Lower lobe of right lung (tissue), 2 donors: ENCODE measurements around the gene NEAT1. TPM values are rescaled to one million over a fixed set of nuclear protein-coding genes. Genes with fewer than 3 reads are reported as not detected.
A peak's percentile ranks its signal among the peaks of the same experiment; 100 is the strongest.

Experiments
- ATAC-seq, 2 donors: fragments of 200-7000 bp; cut with Tn5 transposase; one replicate each; pipeline ENCODE4 v1.9.1; 2020 to 2022; ENCODE audit warnings: mild to moderate bottlenecking in 2 of 2, moderate library complexity in 2 of 2
- DNase-seq: peaks from one replicate; pipeline ENCODE4 v3.0.0-alpha.2; 2020
- H3K27ac ChIP-seq: fragments of 200-600 bp; one replicate; pipeline ENCODE4 v1.8.0; 2022
- H3K27me3 ChIP-seq: fragments of 200-600 bp; one replicate; pipeline ENCODE4 v1.8.0; 2022; ENCODE audit warnings: low read depth
- H3K36me3 ChIP-seq: fragments of 200-600 bp; one replicate; pipeline ENCODE4 v1.8.0; 2022; ENCODE audit warnings: mild to moderate bottlenecking
- H3K4me1 ChIP-seq: fragments of 200-600 bp; one replicate; pipeline ENCODE4 v1.8.0; 2022
- H3K4me3 ChIP-seq: fragments of 200-600 bp; one replicate; pipeline ENCODE4 v1.8.0; 2022; ENCODE audit warnings: mild to moderate bottlenecking
- H3K9me3 ChIP-seq: fragments of 200-600 bp; one replicate; pipeline ENCODE4 v1.8.0; 2022
- intact Hi-C: fragments of 100-400 bp; cut with DNase I; formaldehyde crosslinking; loops from one replicate; pipeline ENCODE4 v1.11.0; 2022
- total RNA-seq: library from RNA; stranded (reverse); fragmentation: NEBNext Ultra II Directional; extraction: Animal tissue kit (Norgen Biotek cat#: 25700); gene quantifications from one replicate; pipeline ENCODE4 v1.2.1, GENCODE V29; 2021
- TF ChIP-seq, protein P1 (sequence below): fragments of 200-600 bp; IDR thresholded peaks from one replicate; pipeline ENCODE4 v1.8.0; 2022; ENCODE audit warnings: antibody characterized with exemption, mild to moderate bottlenecking
- donor health status: DM: no; HTN: yes; CAD: no; lungs with severe emphysema.

Gene NEAT1
- total RNA-seq, 1 donor from 2014 or later = 980 TPM

- Histone ChIP-seq H3K9me3 (no peaks in the 10 kb centered on the region), H3K36me3 (peaks cover 82% of the 10 kb centered on the region), H3K27ac (peak overlapping the region; percentile 37), H3K4me3 (no peak overlapping the region), H3K27me3 (no peaks in the 10 kb centered on the region), H3K4me1 (peaks cover 96% of the 10 kb centered on the region)
- intact Hi-C loops = no loop called here
- DNase-seq (no peak), ATAC-seq (no peak)
- TF ChIP-seq, protein P1, sequence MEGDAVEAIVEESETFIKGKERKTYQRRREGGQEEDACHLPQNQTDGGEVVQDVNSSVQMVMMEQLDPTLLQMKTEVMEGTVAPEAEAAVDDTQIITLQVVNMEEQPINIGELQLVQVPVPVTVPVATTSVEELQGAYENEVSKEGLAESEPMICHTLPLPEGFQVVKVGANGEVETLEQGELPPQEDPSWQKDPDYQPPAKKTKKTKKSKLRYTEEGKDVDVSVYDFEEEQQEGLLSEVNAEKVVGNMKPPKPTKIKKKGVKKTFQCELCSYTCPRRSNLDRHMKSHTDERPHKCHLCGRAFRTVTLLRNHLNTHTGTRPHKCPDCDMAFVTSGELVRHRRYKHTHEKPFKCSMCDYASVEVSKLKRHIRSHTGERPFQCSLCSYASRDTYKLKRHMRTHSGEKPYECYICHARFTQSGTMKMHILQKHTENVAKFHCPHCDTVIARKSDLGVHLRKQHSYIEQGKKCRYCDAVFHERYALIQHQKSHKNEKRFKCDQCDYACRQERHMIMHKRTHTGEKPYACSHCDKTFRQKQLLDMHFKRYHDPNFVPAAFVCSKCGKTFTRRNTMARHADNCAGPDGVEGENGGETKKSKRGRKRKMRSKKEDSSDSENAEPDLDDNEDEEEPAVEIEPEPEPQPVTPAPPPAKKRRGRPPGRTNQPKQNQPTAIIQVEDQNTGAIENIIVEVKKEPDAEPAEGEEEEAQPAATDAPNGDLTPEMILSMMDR = no peak
Observed at GRCh38 chr11:65437436-65438227, 15.0 kb downstream of the NEAT1 start.

- Histone ChIP-seq H3K4me1 (peaks cover 95% of the 10 kb centered on the region), H3K36me3 (peaks cover 83% of the 10 kb centered on the region), H3K4me3 (no peak overlapping the region), H3K9me3 (no peaks in the 10 kb centered on the region), H3K27ac (no peak overlapping the region), H3K27me3 (no peaks in the 10 kb centered on the region)
- intact Hi-C loops = no loop called here
- DNase-seq (no peak), ATAC-seq (no peak)
- TF ChIP-seq, protein P1 = no peak
Observed at GRCh38 chr11:65438257-65439151, 15.9 kb downstream of the NEAT1 start.

DNA sequence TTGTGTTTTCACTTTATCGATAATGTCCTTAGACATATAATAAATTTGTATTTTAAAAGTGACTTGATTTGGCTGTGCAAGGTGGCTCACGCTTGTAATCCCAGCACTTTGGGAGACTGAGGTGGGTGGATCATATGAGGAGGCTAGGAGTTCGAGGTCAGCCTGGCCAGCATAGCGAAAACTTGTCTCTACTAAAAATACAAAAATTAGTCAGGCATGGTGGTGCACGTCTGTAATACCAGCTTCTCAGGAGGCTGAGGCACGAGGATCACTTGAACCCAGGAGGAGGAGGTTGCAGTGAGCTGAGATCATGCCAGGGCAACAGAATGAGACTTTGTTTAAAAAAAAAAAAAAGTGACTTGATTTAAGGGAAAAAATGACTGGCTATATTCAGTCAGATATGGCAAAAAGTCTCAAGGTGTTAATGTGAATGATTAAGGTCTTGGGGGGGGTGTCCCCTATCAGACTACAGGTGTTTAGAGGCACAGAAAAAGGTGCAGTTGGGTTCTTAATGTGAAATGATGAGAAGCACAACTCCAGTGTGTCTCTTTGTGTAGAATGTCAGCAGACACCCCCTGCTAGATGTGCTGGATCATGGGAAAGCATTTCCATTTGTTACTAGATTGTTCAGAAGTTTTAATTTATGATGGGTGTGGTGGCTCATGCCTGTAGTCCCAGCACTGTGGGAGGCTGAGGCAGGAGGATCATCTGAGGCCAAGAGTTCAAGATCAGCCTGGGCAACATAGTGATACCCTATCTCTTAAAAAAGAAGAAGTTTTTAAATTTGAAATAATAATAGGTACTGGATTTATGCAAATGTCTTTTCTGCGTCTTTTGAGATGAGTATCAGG lies 17.0 kb downstream of the NEAT1 start:
- ATAC-seq = no peak

DNA sequence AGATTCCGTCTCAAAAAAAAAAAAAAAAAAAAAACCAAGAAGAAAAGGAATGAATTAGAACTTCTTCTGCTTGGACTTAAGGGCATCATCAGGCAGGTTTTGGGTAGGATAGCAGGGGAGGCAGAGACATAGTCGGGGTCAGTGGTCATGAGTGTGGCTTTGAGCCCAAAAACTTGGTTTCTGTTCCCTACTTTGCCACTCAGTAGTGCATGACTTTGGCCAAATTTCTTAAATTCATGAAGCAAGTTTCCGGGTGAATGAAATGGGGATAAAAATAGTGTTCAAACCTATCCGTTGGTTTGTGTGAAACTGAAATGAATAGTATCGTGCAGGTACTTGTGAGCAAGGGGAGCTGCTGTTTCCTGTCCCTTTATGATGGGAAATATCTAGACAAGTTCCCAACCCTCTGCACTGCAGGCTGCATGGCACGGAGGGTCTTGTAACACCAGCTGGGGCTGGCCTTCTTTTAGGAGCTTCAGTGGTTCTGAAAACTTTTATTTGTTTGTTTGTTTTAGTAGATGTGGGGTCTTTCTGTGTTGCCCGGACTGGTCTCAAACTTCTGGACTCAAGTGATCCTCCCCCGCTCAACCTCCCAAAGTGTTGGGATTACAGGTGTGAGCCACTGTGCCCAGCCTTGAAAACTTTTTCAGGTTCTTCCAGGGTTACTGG lies 18.4 kb downstream of the NEAT1 start:
- TF ChIP-seq, protein P1 = no peak
- peaks cover 75% of the 10 kb centered on the region for H3K4me1 ChIP-seq

More for the DNA sequence above, 17.0 kb downstream of the NEAT1 start:
- DNase-seq = no peak
- Histone ChIP-seq H3K27me3 (no peaks in the 10 kb centered on the region), H3K36me3 (peaks cover 80% of the 10 kb centered on the region), H3K9me3 (no peaks in the 10 kb centered on the region), H3K4me3 (no peak overlapping the region), H3K27ac (peak overlapping the region; percentile 26), H3K4me1 (peaks cover 89% of the 10 kb centered on the region)
- TF ChIP-seq, protein P1 = no peak
- intact Hi-C loops = no loop called here

More for the DNA sequence above, 18.4 kb downstream of the NEAT1 start:
- DNase-seq = no peak
- intact Hi-C loops = no loop called here
- Histone ChIP-seq H3K36me3 (peaks cover 78% of the 10 kb centered on the region), H3K27ac (peak overlapping the region; percentile 14), H3K4me3 (no peak overlapping the region), H3K9me3 (no peaks in the 10 kb centered on the region), H3K27me3 (no peaks in the 10 kb centered on the region)
- ATAC-seq = no peak
